ENCODE data around the gene CAPN10. TPM values are rescaled to one million over a fixed set of nuclear protein-coding genes. Genes with fewer than 3 reads are reported as not detected.
A peak's percentile ranks its signal among the peaks of the same experiment; 100 is the strongest.

The CAPN10 gene
- total RNA-seq, 1 donor from 2014 or later: 24.9 TPM

- Mint-ChIP-seq H3K27me3 (ENCODE audit: low read depth, unreplicated experiment) (no peaks in the 10 kb centered on the region), H3K4me1 (ENCODE audit: low read depth, unreplicated experiment) (peaks cover 24% of the 10 kb centered on the region), H3K9me3 (ENCODE audit: unreplicated experiment) (no peaks in the 10 kb centered on the region), H3K36me3 (ENCODE audit: low read depth, unreplicated experiment) (peaks cover 5% of the 10 kb centered on the region), H3K4me3 (ENCODE audit: unreplicated experiment) (peak overlapping the region; percentile 20), H3K27ac (ENCODE audit: unreplicated experiment) (no peak overlapping the region)
- Histone ChIP-seq H3K4me2 (ENCODE audit: low read length) (no peak overlapping the region), H3K27me3 (ENCODE audit: insufficient read depth, low read length) (no peaks in the 10 kb centered on the region), H3K36me3 (ENCODE audit: insufficient read depth, low read length) (no peaks in the 10 kb centered on the region), H3K9me3 (ENCODE audit: insufficient read depth, low read depth, low read length) (no peaks in the 10 kb centered on the region), H3K27ac (ENCODE audit: low read depth, low read length) (no peak overlapping the region), H3K4me3 (ENCODE audit: insufficient read depth, low read depth, low read length) (no peak overlapping the region), H3K4me1 (ENCODE audit: insufficient read depth, low read length) (peaks cover 18% of the 10 kb centered on the region), H2AFZ (ENCODE audit: low read depth, low read length) (no peak overlapping the region), H4K20me1 (ENCODE audit: insufficient read depth, low read length) (peaks cover 44% of the 10 kb centered on the region), H3K79me2 (ENCODE audit: insufficient read depth, low read length) (peaks cover 27% of the 10 kb centered on the region), H3K9ac (ENCODE audit: low read length) (peak overlapping the region; percentile 6)
- FAIRE-seq (no peak), DNase-seq (ENCODE audit: low read depth) (no peak)
- no peak for TF ChIP-seq EZH2 (IDR thresholded peaks at IDR 0.05; ENCODE audit: insufficient read depth, low read length)
- TF ChIP-seq CTCF (IDR thresholded peaks at IDR 0.05; ENCODE audit: insufficient read depth, low read depth, low read length): no peak
Observed at GRCh38 chr2:240579071-240579762, 7.3 kb upstream of the CAPN10 start.

- no peaks in the 10 kb centered on the region for H3K27me3 Mint-ChIP-seq (ENCODE audit: low read depth, unreplicated experiment)
- peak overlapping the region; percentile 58 for H3K4me3 Mint-ChIP-seq (ENCODE audit: unreplicated experiment)
- H3K27ac Mint-ChIP-seq (ENCODE audit: unreplicated experiment): peak overlapping the region; percentile 15
- Histone ChIP-seq H3K79me2 (ENCODE audit: insufficient read depth, low read length) (peaks cover 35% of the 10 kb centered on the region), H3K9me3 (ENCODE audit: insufficient read depth, low read depth, low read length) (no peaks in the 10 kb centered on the region), H3K9ac (ENCODE audit: low read length) (peak overlapping the region; percentile 6), H3K36me3 (ENCODE audit: insufficient read depth, low read length) (no peaks in the 10 kb centered on the region), H4K20me1 (ENCODE audit: insufficient read depth, low read length) (peaks cover 52% of the 10 kb centered on the region), H3K4me3 (ENCODE audit: insufficient read depth, low read depth, low read length) (no peak overlapping the region), H3K4me1 (ENCODE audit: insufficient read depth, low read length) (peaks cover 25% of the 10 kb centered on the region), H3K27me3 (ENCODE audit: insufficient read depth, low read length) (no peaks in the 10 kb centered on the region), H3K4me2 (ENCODE audit: low read length) (peak overlapping the region; percentile 52), H2AFZ (ENCODE audit: low read depth, low read length) (no peak overlapping the region), H3K27ac (ENCODE audit: low read depth, low read length) (peak overlapping the region; percentile 22)
- H3K4me1 Mint-ChIP-seq (ENCODE audit: low read depth, unreplicated experiment): peaks cover 31% of the 10 kb centered on the region
- FAIRE-seq (peak; percentile 47), DNase-seq (ENCODE audit: low read depth) (peak; percentile 77)
- H3K36me3 Mint-ChIP-seq (ENCODE audit: low read depth, unreplicated experiment): peaks cover 5% of the 10 kb centered on the region
- TF ChIP-seq EZH2 (IDR thresholded peaks at IDR 0.05; ENCODE audit: insufficient read depth, low read length) (no peak), CTCF (IDR thresholded peaks at IDR 0.05; ENCODE audit: insufficient read depth, low read depth, low read length) (no peak)
- no peaks in the 10 kb centered on the region for H3K9me3 Mint-ChIP-seq (ENCODE audit: unreplicated experiment)
Observed at GRCh38 chr2:240579771-240580614, 6.5 kb upstream of the CAPN10 start.
